GM10248 (cell line): ENCODE results near the gene PLEKHJ1.

Source experiments
- CTCF ChIA-PET: fragments of 300-600 bp; sonication (Branson Sonifier 250); formaldehyde crosslinking; extraction: SDS; loops from one replicate; lab custom pipeline; 2021; ENCODE audit warnings: antibody characterized with exemption; lab: Yijun Ruan, JAX
- POLR2A ChIA-PET: fragments of 350-650 bp; sonication (Branson Sonifier 250); formaldehyde crosslinking; extraction: SDS; loops from one replicate; lab custom pipeline; 2020; ENCODE audit warnings: antibody characterized with exemption; lab: Yijun Ruan, JAX
- DNase-seq: peaks from one replicate; pipeline ENCODE4 v3.0.0; 2012; ENCODE audit errors: extremely low spot score
- CTCF ChIP-seq: IDR thresholded peaks from 2 replicates; pipeline ENCODE4 v1.5.1; 2012; ENCODE audit warnings: mild to moderate bottlenecking, low read depth; ENCODE audit errors: extremely low read depth, missing control alignments, control extremely low read depth

The PLEKHJ1 gene

GRCh38 chr19:2210987-2211740 is 25.0 kb downstream of the PLEKHJ1 start:
- DNase-seq, result no peak
- ChIA-PET POLR2A (no interaction called here), CTCF (interaction anchor here (1.1 to 1.2 kb wide), 2 partner anchors 29 to 37 kb away, joined by 3 read pairs; no protein-coding TSS in a partner anchor)
- no peak for TF ChIP-seq CTCF

- CTCF ChIA-PET, result no interaction called here
- POLR2A ChIA-PET, result no interaction called here
- TF ChIP-seq CTCF, result no peak
- DNase-seq, result no peak
Observed at GRCh38 chr19:2210206-2210605, 25.9 kb downstream of the PLEKHJ1 start.

- POLR2A ChIA-PET, result no interaction called here
- no peak for TF ChIP-seq CTCF
- CTCF ChIA-PET, result interaction anchor here (1.2 kb wide), 1 partner anchor 26 kb away, joined by 5 read pairs; the partner anchor contains the start of gene PLEKHJ1
- no peak for DNase-seq
Observed at GRCh38 chr19:2209408-2209807, 26.7 kb downstream of the PLEKHJ1 start.

GRCh38 chr19:2208975-2209374 is 27.2 kb downstream of the PLEKHJ1 start:
- DNase-seq, result no peak
- POLR2A ChIA-PET, result no interaction called here
- CTCF ChIA-PET, result interaction anchor here (1.0 to 1.2 kb wide), 2 partner anchors 10 to 27 kb away, joined by 3 to 5 read pairs; partner anchors contain the start of gene PLEKHJ1
- no peak for TF ChIP-seq CTCF

- peak; percentile 58 for DNase-seq
- TF ChIP-seq CTCF, result peak; percentile 32
- ChIA-PET CTCF (interaction anchor here (1.0 to 1.2 kb wide), 3 partner anchors 9 to 27 kb away, joined by 3 to 5 read pairs (median 4); partner anchors contain the start of gene PLEKHJ1), POLR2A (no interaction called here)
Observed at GRCh38 chr19:2207991-2208860, 27.9 kb downstream of the PLEKHJ1 start.

GRCh38 chr19:2207008-2207407 is 29.1 kb downstream of the PLEKHJ1 start:
- no peak for TF ChIP-seq CTCF
- DNase-seq, result no peak
- ChIA-PET CTCF (interaction anchor here (1.1 kb wide), 1 partner anchor 8 kb away, joined by 4 read pairs; no protein-coding TSS in a partner anchor), POLR2A (no interaction called here)
